Measurements from ENCODE around the gene SLC22A14. TPM values are rescaled to one million over a fixed set of nuclear protein-coding genes. Genes with fewer than 3 reads are reported as not detected.
"Not testable (repeated sequence)": the region's sequence is repeated elsewhere in the genome, so short reads cannot be mapped to it uniquely, and the experiment has no call there.

The SLC22A14 gene
- total RNA-seq, 1 experiment from 2014 or later, result not detected

DNA sequence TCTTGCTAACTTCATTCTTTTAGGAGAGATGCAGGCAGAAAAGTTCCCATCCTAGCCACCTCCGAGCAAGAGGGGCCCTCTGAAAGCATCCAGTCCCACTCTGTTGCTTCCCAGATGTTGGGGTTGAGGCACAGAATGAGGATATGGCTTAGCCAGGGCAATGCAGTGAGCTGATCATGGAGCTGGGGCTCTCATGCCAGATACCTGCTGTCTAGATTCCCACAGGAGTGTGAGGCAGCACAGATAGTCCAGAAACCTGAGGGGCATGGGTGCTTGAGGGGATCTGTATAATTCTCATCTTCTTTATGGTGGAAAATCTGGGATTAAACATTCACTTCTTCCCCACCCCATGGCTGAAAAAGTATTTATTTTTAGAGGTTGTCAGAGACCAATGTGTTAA lies 15.3 kb upstream of the SLC22A14 start:
- in situ Hi-C loops (cut with HindIII; ENCODE audit: low pct_unique_long_range_greater_than_20kb, low sequenced_read_pairs), result no loop called here
- no peak for DNase-seq (ENCODE audit: low read depth, low spot score)

DNA sequence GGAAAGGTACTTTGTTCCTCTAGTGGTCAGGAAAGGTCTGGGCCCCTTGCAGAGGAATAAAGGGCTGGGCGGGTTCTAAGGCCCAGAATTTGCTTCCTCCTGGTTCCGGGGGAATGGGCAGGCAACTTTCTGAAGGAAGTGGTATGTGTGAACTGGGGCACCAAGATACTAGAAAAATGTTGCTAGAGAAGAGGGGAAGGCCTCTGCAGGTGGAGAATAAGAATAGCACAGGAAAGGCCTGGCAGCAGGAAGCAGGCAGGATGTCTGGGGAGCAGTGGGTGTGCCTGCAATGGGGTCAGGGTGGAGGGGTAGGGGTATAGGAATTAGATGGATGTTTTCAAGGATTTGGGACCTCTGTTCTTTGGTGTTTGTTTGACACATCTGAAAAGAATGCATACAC lies 14.4 kb upstream of the SLC22A14 start:
- in situ Hi-C loops (cut with HindIII; ENCODE audit: low pct_unique_long_range_greater_than_20kb, low sequenced_read_pairs), result no loop called here
- no peak for DNase-seq (ENCODE audit: low read depth, low spot score)

DNA sequence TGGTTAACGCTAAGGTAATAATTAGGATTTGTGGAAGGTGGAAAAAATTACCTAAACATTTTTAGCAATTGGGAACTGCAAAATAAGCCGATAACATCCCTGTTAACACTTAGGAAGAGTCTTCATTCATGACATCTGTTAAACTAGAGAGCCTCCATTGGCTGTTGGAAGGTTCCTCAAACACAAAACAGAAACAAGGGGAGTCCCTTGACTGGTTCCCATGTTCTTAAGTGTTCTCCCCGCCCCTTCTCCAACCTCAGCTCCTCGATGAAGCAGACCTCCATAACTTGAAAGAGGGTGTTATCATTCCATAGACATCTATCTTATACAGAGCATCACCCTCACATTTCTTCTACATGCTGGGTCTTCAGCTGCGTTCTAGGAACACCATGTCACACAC lies 14.0 kb upstream of the SLC22A14 start:
- no peak for DNase-seq (ENCODE audit: low read depth, low spot score)
- in situ Hi-C loops (cut with HindIII; ENCODE audit: low pct_unique_long_range_greater_than_20kb, low sequenced_read_pairs), result no loop called here

DNA sequence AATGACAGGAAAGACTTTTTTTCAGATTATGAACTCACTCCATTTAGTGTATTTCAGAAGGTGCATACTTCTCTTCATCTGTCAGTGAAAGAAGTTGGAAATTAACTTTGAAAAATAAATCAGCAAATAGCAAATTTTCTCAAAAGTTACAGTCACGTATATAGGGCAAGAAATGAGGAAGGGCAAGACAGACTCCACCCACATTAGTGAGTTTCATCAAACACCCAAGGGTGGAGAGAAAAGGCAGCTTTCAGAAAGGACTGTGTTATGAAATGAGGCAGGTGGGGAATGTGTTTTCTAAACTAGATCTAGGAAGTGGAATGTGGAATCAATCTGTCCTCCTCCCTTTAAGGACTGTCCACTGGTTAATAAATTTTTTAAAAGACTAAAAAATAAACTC lies 13.6 kb upstream of the SLC22A14 start:
- in situ Hi-C loops (cut with HindIII; ENCODE audit: low pct_unique_long_range_greater_than_20kb, low sequenced_read_pairs), result no loop called here
- DNase-seq (ENCODE audit: low read depth, low spot score), result no peak

DNA sequence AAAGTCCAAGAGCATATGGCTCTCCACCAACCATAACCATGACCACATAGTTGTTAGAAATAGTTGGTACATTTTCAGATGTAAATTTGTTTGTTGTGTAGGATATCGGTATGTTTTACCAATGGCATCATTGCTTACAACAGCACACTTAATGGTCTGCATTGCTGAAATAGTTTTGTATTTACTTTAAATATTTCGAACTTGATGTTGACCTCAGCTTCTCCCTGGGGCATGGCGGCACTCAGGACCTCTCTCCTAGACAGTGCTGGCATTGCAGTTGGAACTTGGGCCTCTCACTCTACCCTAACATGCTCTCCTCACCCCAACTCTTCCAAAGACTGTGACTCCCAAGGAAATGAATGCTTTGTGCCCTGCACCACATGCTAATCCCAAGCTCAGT lies 11.5 kb upstream of the SLC22A14 start:
- in situ Hi-C loops (cut with HindIII; ENCODE audit: low pct_unique_long_range_greater_than_20kb, low sequenced_read_pairs), result no loop called here
- DNase-seq (ENCODE audit: low read depth, low spot score), result no peak

DNA sequence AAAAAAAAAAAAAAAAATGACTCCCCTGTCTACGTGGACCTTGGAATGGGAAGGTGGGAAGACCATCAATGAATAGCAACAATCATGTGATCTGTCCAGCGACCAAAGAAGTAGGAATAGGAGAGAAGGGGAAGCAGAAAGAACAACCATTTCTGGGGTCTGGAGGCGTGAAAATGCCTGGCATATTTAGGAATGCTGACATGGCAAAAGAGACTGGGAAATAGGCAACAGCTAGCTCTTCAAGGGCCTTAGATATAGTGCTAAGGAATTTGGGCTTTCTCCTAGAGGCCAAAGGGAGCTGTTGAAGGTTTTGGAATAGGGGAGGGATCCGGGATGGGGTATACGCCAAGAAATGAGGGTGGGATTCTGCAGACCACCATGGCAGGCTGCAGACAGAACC lies 10.5 kb upstream of the SLC22A14 start:
- DNase-seq (ENCODE audit: low read depth, low spot score), result no peak
- in situ Hi-C loops (cut with HindIII; ENCODE audit: low pct_unique_long_range_greater_than_20kb, low sequenced_read_pairs), result no loop called here

DNA sequence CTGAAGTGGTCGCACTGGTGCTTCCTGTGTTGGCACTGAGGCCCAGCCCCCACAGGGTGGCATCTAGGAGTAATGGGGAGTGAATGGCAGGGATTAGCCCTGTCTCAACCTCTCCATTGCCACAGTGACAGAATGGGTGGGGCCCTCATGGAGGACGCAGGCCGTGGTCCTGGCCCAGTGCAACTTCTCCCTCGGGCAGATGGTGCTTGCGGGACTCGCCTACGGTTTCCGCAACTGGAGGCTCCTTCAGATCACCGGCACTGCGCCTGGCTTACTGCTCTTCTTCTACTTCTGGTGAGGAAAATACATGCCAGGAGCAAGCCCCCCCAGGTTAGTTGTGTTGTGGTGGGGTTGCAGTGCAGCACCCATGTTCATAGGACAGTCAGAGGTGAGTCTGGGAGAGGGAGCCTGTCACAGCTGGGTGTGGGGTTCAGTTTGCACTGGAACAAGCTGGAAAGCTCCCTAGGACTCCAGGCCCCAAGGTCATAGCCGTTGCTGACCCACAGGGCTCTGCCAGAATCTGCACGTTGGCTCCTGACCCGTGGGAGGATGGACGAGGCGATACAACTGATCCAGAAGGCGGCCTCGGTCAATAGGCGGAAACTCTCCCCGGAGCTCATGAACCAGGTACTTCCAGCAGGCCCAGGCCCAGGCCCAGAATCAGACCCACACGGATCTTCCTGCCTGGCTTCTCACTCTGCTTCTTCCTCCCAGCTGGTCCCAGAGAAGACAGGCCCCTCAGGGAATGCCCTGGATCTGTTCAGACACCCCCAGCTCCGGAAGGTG lies 7.0 kb upstream of the SLC22A14 start:
- DNase-seq (ENCODE audit: low read depth, low spot score), result no peak
- in situ Hi-C loops (cut with HindIII; ENCODE audit: low pct_unique_long_range_greater_than_20kb, low sequenced_read_pairs), result no loop called here

DNA sequence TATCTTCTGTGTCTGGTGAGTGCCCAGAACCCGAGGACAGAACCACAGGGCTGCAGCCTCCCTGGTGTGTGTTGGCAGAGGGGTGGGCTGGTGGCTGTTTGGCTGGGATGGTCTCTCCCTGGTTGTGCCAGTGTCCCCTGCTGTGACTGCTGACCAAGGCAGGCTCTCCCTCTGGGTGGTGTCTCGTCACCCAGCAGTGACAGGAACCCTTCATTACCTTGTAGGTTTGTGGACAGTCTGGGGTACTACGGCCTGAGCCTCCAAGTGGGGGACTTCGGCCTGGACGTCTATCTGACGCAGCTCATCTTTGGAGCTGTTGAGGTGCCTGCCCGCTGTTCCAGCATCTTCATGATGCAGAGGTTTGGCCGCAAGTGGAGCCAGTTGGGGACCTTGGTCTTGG lies 6.4 kb upstream of the SLC22A14 start:
- in situ Hi-C loops (cut with HindIII; ENCODE audit: low pct_unique_long_range_greater_than_20kb, low sequenced_read_pairs), result no loop called here
- no peak for DNase-seq (ENCODE audit: low read depth, low spot score)

DNA sequence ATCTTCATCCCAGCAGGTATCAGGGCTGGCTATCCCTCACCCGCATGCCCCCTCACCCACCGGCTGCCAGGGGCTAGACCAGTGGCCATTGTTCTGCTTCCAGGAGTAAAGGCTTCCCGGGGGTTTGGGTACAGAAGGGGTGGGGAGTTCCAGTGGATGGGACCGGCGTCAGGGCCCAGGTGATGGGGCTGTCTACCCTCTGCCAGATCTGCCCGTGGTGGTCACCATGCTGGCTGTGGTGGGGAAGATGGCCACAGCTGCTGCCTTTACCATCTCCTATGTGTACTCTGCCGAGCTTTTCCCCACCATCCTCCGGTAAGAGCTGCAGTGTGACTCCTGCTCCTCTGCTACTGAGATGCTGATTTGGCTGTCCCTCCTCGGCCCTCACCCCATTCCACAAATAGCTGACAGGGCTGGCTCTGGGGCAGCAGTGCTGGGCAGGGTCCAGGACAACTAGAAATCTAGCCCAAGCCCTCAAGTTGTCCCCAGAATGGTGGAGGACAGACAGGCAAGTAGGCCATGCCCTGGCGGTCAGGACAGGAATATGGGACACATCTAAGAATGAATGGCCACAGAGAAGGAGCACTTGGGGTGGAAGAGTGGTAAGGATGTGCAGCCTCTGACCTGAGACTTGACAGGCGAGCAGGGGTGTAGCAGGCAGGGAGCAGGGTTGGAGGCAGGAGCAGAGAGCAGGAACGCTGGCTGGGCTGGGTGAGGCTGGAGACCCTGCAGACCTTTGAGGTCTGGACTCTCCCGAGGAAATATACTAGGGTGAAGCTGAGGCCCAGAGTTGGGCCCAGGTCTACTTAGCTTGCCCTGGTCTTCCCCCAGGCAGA lies 5.8 kb upstream of the SLC22A14 start:
- in situ Hi-C loops (cut with HindIII; ENCODE audit: low pct_unique_long_range_greater_than_20kb, low sequenced_read_pairs), result no loop called here
- DNase-seq (ENCODE audit: low read depth, low spot score), result no peak

DNA sequence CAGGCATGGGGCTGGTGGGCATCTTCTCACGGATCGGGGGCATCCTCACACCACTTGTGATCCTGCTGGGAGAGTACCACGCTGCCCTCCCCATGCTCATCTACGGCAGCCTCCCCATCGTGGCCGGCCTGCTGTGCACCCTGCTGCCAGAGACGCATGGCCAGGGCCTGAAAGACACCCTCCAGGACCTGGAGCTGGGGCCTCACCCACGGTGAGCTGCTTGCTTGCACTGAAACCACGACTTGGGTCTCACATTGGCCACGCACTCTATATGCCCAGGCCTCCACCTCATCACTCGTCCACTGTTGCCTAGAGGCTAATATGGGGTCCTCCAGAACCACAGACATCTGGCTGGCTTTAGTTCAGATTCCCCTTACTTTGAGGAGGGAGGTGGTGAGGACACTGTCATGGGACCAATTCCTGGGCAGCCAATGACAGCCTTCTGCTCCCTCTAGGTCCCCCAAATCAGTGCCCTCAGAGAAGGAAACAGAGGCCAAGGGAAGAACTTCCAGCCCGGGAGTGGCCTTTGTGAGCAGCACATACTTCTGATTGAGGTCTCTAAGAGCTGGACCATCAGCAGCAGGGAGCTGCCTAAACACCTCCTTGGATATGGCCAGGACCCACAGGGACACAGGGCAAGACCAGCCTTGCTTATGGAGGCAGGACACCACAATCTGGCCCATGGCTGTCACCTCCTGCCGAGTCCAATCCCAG lies 5.0 kb upstream of the SLC22A14 start:
- in situ Hi-C loops (cut with HindIII; ENCODE audit: low pct_unique_long_range_greater_than_20kb, low sequenced_read_pairs), result no loop called here
- DNase-seq (ENCODE audit: low read depth, low spot score), result no peak

DNA sequence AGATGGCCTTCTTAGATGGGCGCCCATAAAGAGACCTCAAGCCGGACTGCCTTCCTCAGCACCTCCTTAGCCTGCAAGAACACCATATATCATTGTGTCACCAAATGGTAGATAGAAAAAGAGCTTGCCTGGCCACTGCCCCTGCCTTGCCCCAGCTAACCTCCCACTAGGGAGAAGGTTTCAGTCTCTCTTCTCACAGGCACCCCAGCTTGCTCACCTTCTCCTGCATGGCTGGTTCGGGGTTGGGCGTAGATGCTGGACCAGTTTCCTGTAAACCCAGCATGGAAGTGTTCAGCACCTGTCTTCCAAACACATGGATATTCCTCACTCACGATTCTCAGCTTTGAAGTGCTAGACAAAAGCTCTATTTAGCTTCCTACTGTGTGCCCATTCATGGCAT lies 3.3 kb upstream of the SLC22A14 start:
- no peak for DNase-seq (ENCODE audit: low read depth, low spot score)
- in situ Hi-C loops (cut with HindIII; ENCODE audit: low pct_unique_long_range_greater_than_20kb, low sequenced_read_pairs), result no loop called here

DNA sequence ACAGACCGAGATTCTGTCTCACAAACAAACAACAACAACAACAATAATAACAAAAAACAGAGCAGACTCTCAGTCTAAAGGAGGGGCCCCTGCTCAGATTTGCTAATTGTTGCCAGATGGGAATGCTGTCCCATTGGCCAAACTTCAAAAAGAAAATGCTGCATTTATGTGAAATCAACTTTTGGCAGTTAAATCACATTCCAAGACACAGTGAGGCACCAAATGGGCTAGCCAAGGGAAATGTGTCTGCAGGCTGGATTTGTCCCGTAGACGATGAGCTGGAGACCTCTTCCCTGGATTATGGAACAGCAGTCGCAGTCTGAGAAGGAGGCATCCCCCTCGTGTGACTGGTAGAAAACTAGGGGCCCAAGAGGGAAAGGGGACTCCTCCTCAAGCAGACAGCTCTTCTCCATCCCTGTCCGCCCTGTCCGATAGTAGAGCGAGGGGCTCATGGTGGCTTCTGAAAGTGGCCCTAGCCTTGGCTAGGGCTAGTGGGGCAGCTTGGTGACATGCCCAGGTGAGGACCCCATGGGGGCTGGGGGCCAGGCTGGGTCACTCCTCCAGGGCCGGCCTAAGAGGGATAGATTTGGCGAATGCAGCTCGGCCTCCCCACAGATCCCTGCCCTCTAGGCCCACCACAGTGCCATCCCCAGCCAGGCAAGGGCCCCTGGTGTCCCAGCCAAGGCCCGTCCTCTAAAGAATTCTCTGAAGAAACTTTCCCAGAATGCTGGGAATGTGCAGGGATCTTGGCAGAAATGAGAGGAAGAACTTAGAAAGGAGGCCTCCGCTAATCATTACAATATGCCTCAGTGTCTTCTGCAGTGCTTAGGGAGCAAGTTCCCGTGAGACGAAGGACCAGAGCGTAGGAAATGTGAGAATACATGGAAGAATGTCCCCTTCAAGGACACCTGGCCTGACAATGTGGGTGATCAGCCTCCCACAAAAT lies 2.0 kb downstream of the SLC22A14 start:
- in situ Hi-C loops (cut with HindIII; ENCODE audit: low pct_unique_long_range_greater_than_20kb, low sequenced_read_pairs), result no loop called here
- no peak for DNase-seq (ENCODE audit: low read depth, low spot score)

DNA sequence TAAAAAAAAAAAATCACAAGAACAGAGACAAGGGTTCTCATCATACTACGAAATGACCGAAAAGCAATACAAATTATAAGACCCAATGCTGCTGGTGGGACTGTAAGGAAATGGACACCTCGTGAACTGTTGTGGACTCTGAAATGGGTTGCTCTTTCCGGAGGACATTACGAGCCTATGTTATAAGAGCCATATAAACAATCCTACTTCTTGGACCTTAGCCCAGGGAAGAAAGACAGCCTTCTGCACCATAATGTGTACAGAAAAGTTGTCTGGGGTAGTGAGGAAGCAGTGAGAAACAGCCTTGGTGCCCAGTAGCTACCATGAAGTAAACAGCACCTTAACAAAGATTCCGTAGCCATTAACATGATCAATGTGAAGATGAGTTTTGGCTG lies 2.7 kb downstream of the SLC22A14 start:
- no peak for DNase-seq (ENCODE audit: low read depth, low spot score)
- in situ Hi-C loops (cut with HindIII; ENCODE audit: low pct_unique_long_range_greater_than_20kb, low sequenced_read_pairs), result no loop called here

DNA sequence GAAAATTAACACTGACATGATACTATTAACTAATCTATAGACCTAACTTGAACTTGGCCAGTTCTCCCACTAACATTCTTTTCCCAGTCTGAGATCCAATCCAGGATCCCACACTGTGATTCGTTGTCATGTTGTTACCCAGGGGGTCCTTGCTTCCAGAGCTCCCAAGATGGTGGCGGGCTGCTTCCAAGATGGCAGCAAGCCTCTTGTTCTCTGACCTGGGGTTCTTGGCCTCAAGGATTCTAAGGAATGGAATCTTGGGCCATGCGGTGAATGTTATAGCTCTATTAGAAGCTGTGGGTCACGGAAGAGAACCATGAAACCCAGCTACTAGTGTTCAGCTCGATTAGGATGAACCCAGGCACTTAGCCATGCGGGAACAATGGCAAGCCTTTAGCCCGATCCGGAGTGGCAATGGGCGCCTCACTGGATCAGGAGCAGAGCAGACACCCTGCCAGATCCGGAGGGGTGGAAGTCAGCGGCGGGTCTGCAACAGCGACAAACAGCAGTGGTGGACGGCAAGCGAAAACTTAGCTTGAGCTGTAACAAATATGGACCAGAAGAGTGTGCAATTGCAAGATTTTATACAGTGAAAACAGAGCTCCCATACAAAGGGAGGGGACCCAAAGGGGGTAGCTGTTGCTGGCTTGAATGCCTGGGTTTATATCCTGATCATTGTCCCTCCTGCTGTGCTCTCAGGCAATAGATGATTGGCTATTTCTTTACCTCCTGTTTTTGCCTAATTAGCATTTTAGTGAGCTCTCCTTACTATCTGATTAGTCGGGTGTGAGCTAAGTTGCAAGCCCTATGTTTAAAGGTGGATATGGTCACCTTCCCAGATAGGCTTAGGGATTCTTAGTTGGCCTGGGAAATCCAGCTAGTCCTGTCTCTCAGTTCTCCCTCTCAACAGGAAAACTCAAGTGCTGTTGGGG lies 7.5 kb downstream of the SLC22A14 start:
- in situ Hi-C loops (cut with HindIII; ENCODE audit: low pct_unique_long_range_greater_than_20kb, low sequenced_read_pairs); DNase-seq (ENCODE audit: low read depth, low spot score): not testable (repeated sequence)

DNA sequence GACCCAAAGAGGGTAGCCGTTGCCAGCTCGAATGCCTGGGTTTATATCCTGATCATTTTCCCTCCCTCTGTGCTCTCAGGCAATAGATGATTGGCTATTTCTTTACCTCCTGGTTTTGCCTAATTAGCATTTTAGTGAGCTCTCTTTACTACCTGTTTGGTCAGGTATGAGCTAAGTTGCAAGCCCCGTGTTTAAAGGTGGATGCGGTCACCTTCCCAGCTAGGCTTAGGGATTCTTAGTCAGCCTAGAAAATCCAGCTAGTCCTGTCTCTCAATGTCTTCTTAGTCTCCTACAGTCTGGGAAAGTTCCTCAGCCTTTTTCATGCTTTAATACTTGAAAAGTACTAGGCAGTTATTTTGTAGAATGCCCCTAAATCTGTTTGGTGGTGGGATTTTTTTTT lies 15.0 kb downstream of the SLC22A14 start:
- DNase-seq (ENCODE audit: low read depth, low spot score); in situ Hi-C loops (cut with HindIII; ENCODE audit: low pct_unique_long_range_greater_than_20kb, low sequenced_read_pairs): not testable (repeated sequence)

DNA sequence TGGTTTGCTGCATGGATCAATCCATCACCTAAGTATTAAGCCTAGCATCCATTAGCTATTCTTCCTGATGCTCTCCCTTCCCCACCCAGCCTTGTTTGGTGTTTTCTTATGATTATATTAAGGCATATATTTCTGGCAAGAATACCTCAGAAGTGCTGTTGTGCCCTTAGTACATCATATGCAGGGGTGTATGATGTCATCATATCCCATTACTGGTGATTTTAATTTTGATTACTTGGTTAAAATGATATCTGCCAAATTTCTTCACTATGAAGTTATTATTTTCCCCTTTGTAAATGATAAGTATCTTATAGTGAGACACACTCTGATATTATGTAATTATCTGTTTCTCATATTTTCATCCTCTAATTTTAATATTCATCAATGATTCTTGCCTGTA lies 15.4 kb downstream of the SLC22A14 start:
- DNase-seq (ENCODE audit: low read depth, low spot score), result no peak
- in situ Hi-C loops (cut with HindIII; ENCODE audit: low pct_unique_long_range_greater_than_20kb, low sequenced_read_pairs), result no loop called here

Measured in SK-MEL-5 (cell line).